ENCODE measurements around the gene CCDC192. TPM values are rescaled to one million over a fixed set of nuclear protein-coding genes. Genes with fewer than 3 reads are reported as not detected.

Gene CCDC192
- total and polyA plus RNA-seq, 4 donors = 0.50 to 1.6 (median 1.0) TPM

GRCh38 chr5:127801751-127802476 is 98.7 kb downstream of the CCDC192 start:
- no peaks in the 10 kb centered on the region for H3K36me3 ChIP-seq (ENCODE audit: control insufficient read depth, insufficient read depth, low read length)
- no peaks in the 10 kb centered on the region for H3K27me3 ChIP-seq (ENCODE audit: control insufficient read depth, insufficient read depth, low read length)
- no peaks in the 10 kb centered on the region for H3K4me1 ChIP-seq (ENCODE audit: control insufficient read depth, insufficient read depth, low read length)
- no peaks in the 10 kb centered on the region for H3K9me3 ChIP-seq (ENCODE audit: control insufficient read depth, insufficient read depth, low read length)
- no peak for DNase-seq (ENCODE audit: low read depth in 4 of 6, low spot score in 6 of 6)
- no peak overlapping the region for H3K4me3 ChIP-seq (ENCODE audit: low read depth, low read length)
- H3K27ac ChIP-seq (ENCODE audit: low read depth, low read length) = no peak overlapping the region
- 24% methylated on average over 2 of the region's 2 CpGs for WGBS (ENCODE audit: insufficient coverage)

- WGBS (ENCODE audit: insufficient coverage) = 26% methylated on average over 2 of the region's 3 CpGs
- Histone ChIP-seq H3K4me1 (ENCODE audit: control insufficient read depth, insufficient read depth, low read length) (no peaks in the 10 kb centered on the region), H3K4me3 (ENCODE audit: low read depth, low read length) (no peak overlapping the region), H3K9me3 (ENCODE audit: control insufficient read depth, insufficient read depth, low read length) (no peaks in the 10 kb centered on the region), H3K36me3 (ENCODE audit: control insufficient read depth, insufficient read depth, low read length) (no peaks in the 10 kb centered on the region), H3K27ac (ENCODE audit: low read depth, low read length) (no peak overlapping the region), H3K27me3 (ENCODE audit: control insufficient read depth, insufficient read depth, low read length) (no peaks in the 10 kb centered on the region)
- no peak for DNase-seq (ENCODE audit: low read depth in 4 of 6, low spot score in 6 of 6)
These were observed 99.3 kb downstream of the CCDC192 start for GRCh38 chr5:127802477-127802865.

DNA sequence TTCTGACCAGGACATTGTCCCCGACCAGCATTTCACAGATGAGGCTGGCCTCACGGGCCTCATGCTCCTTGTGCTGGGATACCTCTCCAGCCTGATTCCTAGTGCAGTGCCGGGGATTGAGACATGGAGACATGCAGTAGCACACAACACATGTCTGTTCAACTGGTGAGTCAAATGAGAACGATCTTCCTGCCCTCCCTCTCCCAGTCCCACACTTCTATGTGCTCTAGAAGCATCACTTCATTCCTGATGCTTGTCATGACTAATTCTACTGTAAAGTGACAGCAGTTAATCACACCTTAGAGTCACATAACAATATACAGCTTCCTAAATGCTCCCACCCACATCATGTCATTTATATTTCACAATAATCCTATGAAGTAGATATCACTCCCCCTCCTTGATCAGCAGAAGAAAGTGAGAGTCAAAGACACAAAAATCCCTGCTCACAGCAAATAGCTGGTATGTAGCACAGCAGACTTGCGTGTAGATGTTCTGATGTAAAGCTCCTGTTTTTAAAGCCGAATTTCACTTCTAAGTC is 101.8 kb downstream of the CCDC192 start:
- Histone ChIP-seq H3K27ac (ENCODE audit: low read depth, low read length) (no peak overlapping the region), H3K9me3 (ENCODE audit: control insufficient read depth, insufficient read depth, low read length) (no peaks in the 10 kb centered on the region), H3K27me3 (ENCODE audit: control insufficient read depth, insufficient read depth, low read length) (no peaks in the 10 kb centered on the region), H3K4me1 (ENCODE audit: control insufficient read depth, insufficient read depth, low read length) (no peaks in the 10 kb centered on the region), H3K36me3 (ENCODE audit: control insufficient read depth, insufficient read depth, low read length) (no peaks in the 10 kb centered on the region), H3K4me3 (ENCODE audit: low read depth, low read length) (no peak overlapping the region)
- WGBS (ENCODE audit: insufficient coverage) = 88% methylated on average over 3 of the region's 6 CpGs
- DNase-seq (ENCODE audit: low read depth in 4 of 6, low spot score in 6 of 6) = peak in 1 of 6 donors; percentile 19

- H3K27me3 ChIP-seq (ENCODE audit: control insufficient read depth, insufficient read depth, low read length) = no peaks in the 10 kb centered on the region
- H3K4me1 ChIP-seq (ENCODE audit: control insufficient read depth, insufficient read depth, low read length) = no peaks in the 10 kb centered on the region
- no peak overlapping the region for H3K4me3 ChIP-seq (ENCODE audit: low read depth, low read length)
- DNase-seq (ENCODE audit: low read depth in 4 of 6, low spot score in 6 of 6) = peak in 1 of 6 donors; percentile 45
- no CpG with 5 or more reads among the region's 1 CpG for WGBS (ENCODE audit: insufficient coverage)
- H3K9me3 ChIP-seq (ENCODE audit: control insufficient read depth, insufficient read depth, low read length) = no peaks in the 10 kb centered on the region
- no peak overlapping the region for H3K27ac ChIP-seq (ENCODE audit: low read depth, low read length)
- H3K36me3 ChIP-seq (ENCODE audit: control insufficient read depth, insufficient read depth, low read length) = no peaks in the 10 kb centered on the region
These were observed 102.3 kb downstream of the CCDC192 start for GRCh38 chr5:127805448-127805847.

DNA sequence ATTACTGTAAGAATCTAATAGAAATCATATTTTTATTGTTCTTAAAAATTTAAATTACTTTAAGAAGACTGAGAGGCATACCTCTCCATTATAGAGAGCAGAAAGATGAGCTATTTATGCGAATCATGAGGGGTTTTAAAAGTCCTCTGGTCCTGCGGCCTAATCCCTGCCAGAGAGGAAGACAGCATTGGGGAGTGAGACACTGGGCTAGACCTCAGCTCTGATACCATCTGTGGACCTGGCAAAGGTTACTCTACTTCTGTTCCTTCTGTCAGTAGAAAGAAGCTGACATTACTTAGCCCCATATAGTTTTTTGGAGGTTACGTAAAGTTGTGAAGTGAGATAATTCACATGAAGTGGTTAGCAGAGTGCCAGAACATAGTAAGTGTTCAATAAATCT is 103.6 kb downstream of the CCDC192 start:
- Histone ChIP-seq H3K4me1 (ENCODE audit: control insufficient read depth, insufficient read depth, low read length) (no peaks in the 10 kb centered on the region), H3K36me3 (ENCODE audit: control insufficient read depth, insufficient read depth, low read length) (no peaks in the 10 kb centered on the region), H3K27me3 (ENCODE audit: control insufficient read depth, insufficient read depth, low read length) (no peaks in the 10 kb centered on the region), H3K9me3 (ENCODE audit: control insufficient read depth, insufficient read depth, low read length) (no peaks in the 10 kb centered on the region), H3K4me3 (ENCODE audit: low read depth, low read length) (no peak overlapping the region), H3K27ac (ENCODE audit: low read depth, low read length) (no peak overlapping the region)
- no peak for DNase-seq (ENCODE audit: low read depth in 4 of 6, low spot score in 6 of 6)
- WGBS (ENCODE audit: insufficient coverage) = 100% methylated on average over 1 of the region's 3 CpGs

DNA sequence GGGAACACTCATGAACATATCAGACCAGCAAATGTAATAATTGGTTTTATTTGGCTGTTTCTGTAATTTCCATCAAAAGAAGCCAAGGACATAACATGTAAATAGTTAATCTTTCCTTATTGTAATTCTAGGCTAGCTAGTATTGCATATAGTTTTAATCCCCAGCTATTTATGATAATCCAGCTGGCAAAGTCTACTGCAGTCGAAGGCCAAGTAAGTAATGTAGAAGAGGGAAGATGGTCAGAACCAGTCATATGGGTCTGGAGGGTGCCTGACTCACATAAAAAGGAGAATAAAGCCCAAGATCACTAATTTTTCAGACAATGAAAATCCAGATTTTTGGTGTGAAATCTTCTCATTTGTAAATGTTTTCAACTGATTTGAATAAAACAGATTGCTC is 106.3 kb downstream of the CCDC192 start:
- H3K27ac ChIP-seq (ENCODE audit: low read depth, low read length) = no peak overlapping the region
- H3K36me3 ChIP-seq (ENCODE audit: control insufficient read depth, insufficient read depth, low read length) = no peaks in the 10 kb centered on the region
- H3K27me3 ChIP-seq (ENCODE audit: control insufficient read depth, insufficient read depth, low read length) = no peaks in the 10 kb centered on the region
- H3K4me3 ChIP-seq (ENCODE audit: low read depth, low read length) = no peak overlapping the region
- H3K4me1 ChIP-seq (ENCODE audit: control insufficient read depth, insufficient read depth, low read length) = no peaks in the 10 kb centered on the region
- no peaks in the 10 kb centered on the region for H3K9me3 ChIP-seq (ENCODE audit: control insufficient read depth, insufficient read depth, low read length)
- WGBS (ENCODE audit: insufficient coverage) = no CpG with 5 or more reads among the region's 1 CpG
- peak in 1 of 6 donors; percentile 51 for DNase-seq (ENCODE audit: low read depth in 4 of 6, low spot score in 6 of 6)

DNA sequence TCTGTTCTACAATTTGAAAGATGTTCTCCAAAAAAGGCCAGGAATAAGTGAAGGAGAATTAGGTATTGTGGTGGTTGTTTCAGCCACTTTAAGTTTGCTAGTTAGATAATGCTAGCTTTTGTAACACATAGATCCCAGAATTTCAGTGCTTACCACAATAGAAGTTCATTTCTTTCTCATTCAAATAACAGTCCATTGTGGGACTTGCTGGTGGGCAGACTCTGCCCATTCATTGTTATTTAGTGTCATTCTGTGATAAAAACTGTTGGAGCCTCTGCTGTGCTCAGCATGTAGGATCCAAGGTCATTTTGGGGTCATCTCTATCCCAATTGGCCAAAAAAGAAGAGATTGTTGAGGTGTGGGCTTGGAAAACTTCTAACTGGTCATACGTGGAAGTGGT is 106.8 kb downstream of the CCDC192 start:
- WGBS (ENCODE audit: insufficient coverage) = no CpG with 5 or more reads among the region's 1 CpG
- no peak overlapping the region for H3K27ac ChIP-seq (ENCODE audit: low read depth, low read length)
- peak in 1 of 6 donors; percentile 37 for DNase-seq (ENCODE audit: low read depth in 4 of 6, low spot score in 6 of 6)

DNA sequence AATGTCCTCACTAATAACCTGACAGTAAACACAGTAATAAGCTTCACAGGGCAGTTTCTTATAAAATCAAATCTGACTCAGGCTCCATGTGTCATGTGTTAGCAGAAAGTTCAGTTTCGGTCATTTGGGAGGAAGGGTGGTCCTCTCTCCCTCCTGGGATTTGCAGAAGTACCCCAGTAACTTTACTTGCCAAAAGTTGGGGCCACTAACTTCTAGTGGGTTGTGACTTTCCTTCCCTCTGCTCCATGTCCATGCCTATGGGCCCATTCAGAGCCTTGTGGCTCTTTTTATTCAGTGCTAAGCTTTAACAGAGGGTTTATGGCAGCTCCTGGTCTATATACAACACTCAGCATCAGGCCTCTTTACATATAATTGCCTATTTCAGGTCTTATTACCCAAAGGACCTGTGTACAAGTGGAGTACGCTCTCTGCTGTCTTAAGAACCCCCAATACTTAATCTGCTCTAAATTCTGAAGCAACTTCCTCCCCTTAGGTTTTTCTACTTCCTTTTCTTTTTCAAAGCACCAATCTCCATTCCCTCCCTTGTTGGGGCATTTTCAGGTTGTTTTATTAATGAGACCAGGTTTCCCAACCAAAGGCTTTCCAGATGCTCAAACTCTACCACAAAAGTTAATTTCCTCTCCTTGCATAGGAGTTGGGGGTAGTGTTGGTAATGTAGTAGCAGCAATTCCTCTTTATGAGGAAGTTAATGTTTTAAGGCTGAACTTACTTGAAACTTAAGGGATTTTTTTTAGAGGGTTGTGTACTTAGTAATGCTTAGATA is 107.7 kb downstream of the CCDC192 start:
- Histone ChIP-seq H3K27me3 (ENCODE audit: control insufficient read depth, insufficient read depth, low read length) (no peaks in the 10 kb centered on the region), H3K27ac (ENCODE audit: low read depth, low read length) (no peak overlapping the region), H3K4me1 (ENCODE audit: control insufficient read depth, insufficient read depth, low read length) (no peaks in the 10 kb centered on the region), H3K36me3 (ENCODE audit: control insufficient read depth, insufficient read depth, low read length) (no peaks in the 10 kb centered on the region), H3K9me3 (ENCODE audit: control insufficient read depth, insufficient read depth, low read length) (no peaks in the 10 kb centered on the region), H3K4me3 (ENCODE audit: low read depth, low read length) (no peak overlapping the region)
- 92% methylated on average over 2 of the region's 2 CpGs for WGBS (ENCODE audit: insufficient coverage)
- DNase-seq (ENCODE audit: low read depth in 4 of 6, low spot score in 6 of 6) = no peak

More for the DNA sequence above, 106.8 kb downstream of the CCDC192 start:
- no peaks in the 10 kb centered on the region for H3K9me3 ChIP-seq (ENCODE audit: control insufficient read depth, insufficient read depth, low read length)
- no peaks in the 10 kb centered on the region for H3K36me3 ChIP-seq (ENCODE audit: control insufficient read depth, insufficient read depth, low read length)
- H3K4me3 ChIP-seq (ENCODE audit: low read depth, low read length) = no peak overlapping the region
- H3K27me3 ChIP-seq (ENCODE audit: control insufficient read depth, insufficient read depth, low read length) = no peaks in the 10 kb centered on the region
- no peaks in the 10 kb centered on the region for H3K4me1 ChIP-seq (ENCODE audit: control insufficient read depth, insufficient read depth, low read length)

DNA sequence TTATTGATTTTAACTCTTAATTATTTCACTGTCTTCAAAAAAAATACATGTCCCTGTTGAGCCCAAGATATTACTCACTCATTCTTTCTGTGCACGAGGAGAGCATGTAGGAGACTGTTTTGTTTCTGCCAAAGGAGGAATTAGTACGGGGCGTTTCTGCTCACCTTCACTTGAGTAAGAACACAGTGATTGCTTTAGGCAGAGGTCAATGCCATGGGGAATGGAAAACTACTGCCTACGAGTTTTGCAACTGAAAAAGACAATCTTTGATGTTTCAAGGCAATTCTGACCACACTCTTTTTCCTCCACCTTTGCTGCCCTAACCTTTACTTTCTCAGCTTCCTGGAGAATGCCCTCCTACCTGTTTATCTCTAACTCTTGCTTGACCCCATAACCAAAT is 109.4 kb downstream of the CCDC192 start:
- H3K27ac ChIP-seq (ENCODE audit: low read depth, low read length) = no peak overlapping the region
- no peak overlapping the region for H3K4me3 ChIP-seq (ENCODE audit: low read depth, low read length)
- no peak for DNase-seq (ENCODE audit: low read depth in 4 of 6, low spot score in 6 of 6)
- 71% methylated on average over 1 of the region's 4 CpGs for WGBS (ENCODE audit: insufficient coverage)
- H3K27me3 ChIP-seq (ENCODE audit: control insufficient read depth, insufficient read depth, low read length) = no peaks in the 10 kb centered on the region
- H3K4me1 ChIP-seq (ENCODE audit: control insufficient read depth, insufficient read depth, low read length) = no peaks in the 10 kb centered on the region
- no peaks in the 10 kb centered on the region for H3K36me3 ChIP-seq (ENCODE audit: control insufficient read depth, insufficient read depth, low read length)
- no peaks in the 10 kb centered on the region for H3K9me3 ChIP-seq (ENCODE audit: control insufficient read depth, insufficient read depth, low read length)
